HepG2 (cell line): Measurements from ENCODE around the gene TBC1D20. TPM values are rescaled to one million over a fixed set of nuclear protein-coding genes. Genes with fewer than 3 reads are reported as not detected.

Experiments used
- ARNTL ChIP-seq: sonication (generic); formaldehyde crosslinking; IDR thresholded peaks from 2 replicates; pipeline ENCODE4 v1.4.0; 2020; ENCODE audit warnings: mild to moderate bottlenecking, missing genetic modification reagents
- ATF4 ChIP-seq, 2 experiments: fragments of 450-650 bp in 1 of 2; sonication (generic) in 1 of 2; formaldehyde crosslinking; IDR thresholded peaks; 2 replicates each; pipeline versions ENCODE4 v1.5.0 to v1.8.0; 2020 to 2022; ENCODE audit warnings: mild to moderate bottlenecking in 1 of 2, missing genetic modification reagents in 1 of 2
- DPF2 ChIP-seq: sonication (generic); formaldehyde crosslinking; IDR thresholded peaks from 2 replicates; pipeline ENCODE4 v1.4.0; 2020; ENCODE audit warnings: mild to moderate bottlenecking, low read depth, missing genetic modification reagents, borderline replicate concordance
- ERF ChIP-seq: IDR thresholded peaks from 2 replicates; pipeline ENCODE4 v1.6.1; 2018; ENCODE audit warnings: missing biosample characterization, missing genetic modification reagents
- FOXA3 ChIP-seq: IDR thresholded peaks from 2 replicates; pipeline ENCODE4 v1.6.1; 2016; ENCODE audit warnings: missing genetic modification reagents, missing compliant biosample characterization
- HOXA5 ChIP-seq: sonication (generic); formaldehyde crosslinking; IDR thresholded peaks from 2 replicates; pipeline ENCODE4 v1.4.0; 2020; ENCODE audit warnings: missing genetic modification reagents
- IKZF5 ChIP-seq: IDR thresholded peaks from 2 replicates; pipeline ENCODE4 v1.6.1; 2018; ENCODE audit warnings: missing genetic modification reagents, mild to moderate bottlenecking, missing compliant biosample characterization
- KLF16 ChIP-seq, 2 experiments: sonication (generic) in 1 of 2; formaldehyde crosslinking in 1 of 2; IDR thresholded peaks; 2 replicates each; pipeline versions ENCODE4 v1.6.1 to v1.8.0; 2016 to 2023; ENCODE audit warnings: missing genetic modification reagents in 2 of 2, missing compliant biosample characterization in 1 of 2
- MIXL1 ChIP-seq: IDR thresholded peaks from 2 replicates; pipeline ENCODE4 v1.6.1; 2016
- PHF21A ChIP-seq: sonication (generic); formaldehyde crosslinking; IDR thresholded peaks from 2 replicates; pipeline ENCODE4 v1.5.0; 2020; ENCODE audit warnings: mild to moderate bottlenecking, missing genetic modification reagents
- RARA ChIP-seq: IDR thresholded peaks from 2 replicates; pipeline ENCODE4 v1.6.1; 2016; ENCODE audit warnings: missing genetic modification reagents, missing compliant biosample characterization
- SALL1 ChIP-seq: sonication (generic); formaldehyde crosslinking; IDR thresholded peaks from 2 replicates; pipeline ENCODE4 v1.8.0; 2022; ENCODE audit warnings: mild to moderate bottlenecking, missing genetic modification reagents
- SAP130 ChIP-seq: IDR thresholded peaks from 2 replicates; pipeline ENCODE4 v1.6.1; 2016; ENCODE audit warnings: low read depth
- SOX5 ChIP-seq: IDR thresholded peaks from 2 replicates; pipeline ENCODE4 v1.6.1; 2016; ENCODE audit warnings: borderline replicate concordance
- TFAP4 ChIP-seq: sonication (generic); IDR thresholded peaks from 2 replicates; pipeline ENCODE4 v1.6.1; 2016; ENCODE audit warnings: low read depth, borderline replicate concordance
- ZBTB4 ChIP-seq: sonication (generic); formaldehyde crosslinking; IDR thresholded peaks from 2 replicates; pipeline ENCODE4 v1.4.0; 2020; ENCODE audit warnings: missing genetic modification reagents, mild to moderate bottlenecking, borderline replicate concordance
- ZGPAT ChIP-seq: IDR thresholded peaks from 2 replicates; pipeline ENCODE4 v1.6.1; 2016; ENCODE audit warnings: mild to moderate bottlenecking
- ZMYM3 ChIP-seq: sonication (generic); formaldehyde crosslinking; IDR thresholded peaks from 2 replicates; pipeline ENCODE4 v1.5.1; 2020; ENCODE audit warnings: mild to moderate bottlenecking, missing genetic modification reagents
- polyA plus RNA-seq, 8 experiments: library from polyadenylated mRNA; depleted of rRNA in 3 of 8; stranded (reverse) in 7 of 8; unstranded in 1 of 8; fragments of >200 nt; fragmentation: Illumina TruSeq in 4 of 8; extraction: Trizol in 4 of 8; gene quantifications; 2 replicates each; pipeline versions ENCODE4 v1.2.1 to v1.2.3, GENCODE V29; 2011 to 2016; ENCODE audit warnings: low read depth in 4 of 8, missing spikeins in 1 of 8, mixed read lengths in 1 of 8; ENCODE audit not compliant: insufficient read depth in 1 of 8
- total RNA-seq, 5 experiments: library from RNA; depleted of rRNA; stranded (reverse); fragments of >200 nt; fragmentation: Illumina TruSeq; extraction: Trizol; gene quantifications; 2 replicates each; pipeline ENCODE4 v1.2.3, GENCODE V29; 2016; ENCODE audit warnings: low read depth in 1 of 5

TBC1D20 gene
- total and polyA plus RNA-seq, 2 of the 13 experiments (the other 11 are each of a cell fraction or from before 2014, with no cell fraction given): 36.6 to 47.1 TPM

- peak; percentile 57; the same call in 1 of the 2 replicates for TF ChIP-seq ZBTB4 (CRISPR knock-in tag)
- 0 out of 2 replicates have a peak, but pooled peaks have one; percentile 32 for TF ChIP-seq ZGPAT (CRISPR knock-in tag)
- TF ChIP-seq SOX5 (CRISPR knock-in tag): peak; percentile 75; the same call in 1 of the 2 replicates
- TF ChIP-seq SALL1 (CRISPR knock-in tag): peak; percentile 91
- peak; percentile 30; the same call in 1 of the 2 replicates for TF ChIP-seq ZMYM3 (CRISPR knock-in tag)
- peak in 1 of 2 experiments; percentile 36; a peak in 1 of 4 replicates for TF ChIP-seq ATF4 (CRISPR knock-in tag; IDR thresholded peaks at IDR 0.05)
- peak; percentile 79 for TF ChIP-seq TFAP4
- TF ChIP-seq DPF2 (CRISPR knock-in tag): 0 out of 2 replicates have a peak, but pooled peaks have one; percentile 33
- TF ChIP-seq KLF16 (CRISPR knock-in tag; IDR thresholded peaks at IDR 0.05): 0 out of 4 replicates have a peak, but pooled peaks of 1 of the 2 experiments have one; percentile 22
- peak; percentile 55; the same call in 1 of the 2 replicates for TF ChIP-seq ARNTL (CRISPR knock-in tag)
- TF ChIP-seq IKZF5 (CRISPR knock-in tag): 0 out of 2 replicates have a peak, but pooled peaks have one; percentile 53
- peak; percentile 43; the same call in 1 of the 2 replicates for TF ChIP-seq PHF21A
- TF ChIP-seq RARA (CRISPR knock-in tag): peak; percentile 43
- TF ChIP-seq MIXL1: peak; percentile 38; the same call in 1 of the 2 replicates
- TF ChIP-seq HOXA5 (CRISPR knock-in tag): 0 out of 2 replicates have a peak, but pooled peaks have one; percentile 36
- peak; percentile 57; the same call in 1 of the 2 replicates for TF ChIP-seq FOXA3 (CRISPR knock-in tag)
- peak; percentile 47; the same call in 1 of the 2 replicates for TF ChIP-seq ERF
- TF ChIP-seq SAP130: peak; percentile 70; the same call in 1 of the 2 replicates
These were observed 46.0 kb upstream of the TBC1D20 start (continued) for GRCh38 chr20:508364-508787.
